K562 (cell line): ENCODE data around the gene ANKMY1. TPM values are rescaled to one million over a fixed set of nuclear protein-coding genes. Genes with fewer than 3 reads are reported as not detected.

Source experiments
- ATAC-seq: fragments of 200-7000 bp; cut with Tn5 transposase; 3 replicates; pipeline ENCODE4 v1.9.1; 2020; ENCODE audit warnings: moderate library complexity
- BruUV-seq: library from RNA; stranded (reverse); fragments of 400-500 nt; replicated peaks from 2 replicates; lab custom pipeline; 2021; lab: Mats Ljungman, UMichigan
- CTCF ChIA-PET: fragments of 300-600 bp; formaldehyde crosslinking; extraction: SDS; loops from one replicate; lab custom pipeline; 2021; ENCODE audit warnings: low intra/inter-chr PET ratio; lab: Yijun Ruan, JAX
- POLR2A ChIA-PET: fragments of 300-600, 350-650 bp; sonication (Branson Sonifier 250); formaldehyde crosslinking; extraction: SDS; loops from one replicate; lab custom pipeline; 2021; ENCODE audit warnings: antibody characterized with exemption, inconsistent platforms; lab: Yijun Ruan, JAX
- DNase-seq, 4 experiments: peaks; one replicate each; pipeline versions ENCODE4 v3.0.0 to v3.0.0-alpha.2; 2011 to 2018; ENCODE audit warnings: low spot score in 3 of 4, mixed read lengths in 3 of 4; ENCODE audit errors: extremely low read depth in 1 of 4
- FAIRE-seq: peaks from 2 replicates; lab custom pipeline; 2011; peaks lifted over from hg19 to GRCh38; lab: Jason Lieb, UNC
- H2AFZ ChIP-seq: 2 replicates; pipeline ENCODE4 v1.6.0; 2011; ENCODE audit warnings: low read depth, low read length, control low read depth, inconsistent platforms
- H3K27ac ChIP-seq: fragments of 200-600 bp; 3 replicates; pipeline ENCODE4 v1.8.0; 2011; ENCODE audit warnings: low read depth, mild to moderate bottlenecking, control low read depth, inconsistent platforms, low read length, moderate library complexity, mixed read lengths; ENCODE audit errors: extremely low read depth
- H3K27me3 ChIP-seq, 2 experiments: fragments of 300-600 bp in 1 of 2; 2 replicates in 1 of 2; 3 replicates in 1 of 2; pipeline versions ENCODE4 v1.6.0 to v1.8.0; 2011; ENCODE audit warnings: inconsistent platforms in 2 of 2, low read length in 2 of 2, mild to moderate bottlenecking in 1 of 2, mixed read lengths in 1 of 2, moderate library complexity in 1 of 2; ENCODE audit not compliant: control insufficient read depth in 2 of 2, insufficient read depth in 2 of 2
- H3K36me3 ChIP-seq: fragments of 300-600 bp; 3 replicates; pipeline ENCODE4 v1.8.0; 2011; ENCODE audit warnings: mild to moderate bottlenecking, low read length, inconsistent platforms; ENCODE audit not compliant: control insufficient read depth, insufficient read depth
- H3K4me1 ChIP-seq, 2 experiments: fragments of 200-600 bp in 1 of 2; replicated peaks in 1 of 2; 2 replicates in 1 of 2; 3 replicates in 1 of 2; pipeline versions ENCODE4 v1.5.1 to v1.8.0; 2011; ENCODE audit warnings: inconsistent platforms in 2 of 2, low read length in 2 of 2, mild to moderate bottlenecking in 1 of 2, mixed read lengths in 1 of 2, moderate library complexity in 1 of 2; ENCODE audit not compliant: control insufficient read depth in 2 of 2, insufficient read depth in 2 of 2
- H3K4me2 ChIP-seq: 2 replicates; pipeline ENCODE4 v1.6.1; 2011; ENCODE audit warnings: low read length, control low read depth, inconsistent platforms, mixed read lengths; ENCODE audit not compliant: insufficient read depth
- H3K4me3 ChIP-seq: fragments of 200-600 bp; sonication (generic), shearing (Covaris generic); 2 replicates; pipeline ENCODE4 v1.5.1; 2016; ENCODE audit warnings: control low read depth, inconsistent platforms
- H3K79me2 ChIP-seq: fragments of 200-600 bp; 3 replicates; pipeline ENCODE4 v1.8.0; 2011; ENCODE audit warnings: low read length, inconsistent platforms; ENCODE audit not compliant: control insufficient read depth, insufficient read depth
- H3K9ac ChIP-seq, 2 experiments: 2 replicates each; pipeline versions ENCODE4 v1.6.0 to v1.6.1; 2011; ENCODE audit warnings: low read depth in 2 of 2, low read length in 2 of 2, control low read depth in 1 of 2, inconsistent platforms in 1 of 2, mild to moderate bottlenecking in 1 of 2, mixed read lengths in 1 of 2; ENCODE audit not compliant: insufficient read depth in 1 of 2
- H3K9me1 ChIP-seq: one replicate; pipeline ENCODE4 v1.6.0; 2011; ENCODE audit warnings: inconsistent platforms, mild to moderate bottlenecking, low read length, moderate library complexity; ENCODE audit not compliant: control insufficient read depth, insufficient read depth
- H3K9me3 ChIP-seq: replicated peaks from 2 replicates; pipeline ENCODE4 v1.5.1; 2011; ENCODE audit warnings: low read depth, low read length, inconsistent platforms; ENCODE audit not compliant: control insufficient read depth, insufficient read depth
- H4K20me1 ChIP-seq: replicated peaks from 2 replicates; pipeline ENCODE4 v1.6.1; 2011; ENCODE audit warnings: low read length, inconsistent platforms, mixed read lengths; ENCODE audit not compliant: control insufficient read depth, insufficient read depth
- CSDE1 ChIP-seq, 2 experiments: fragments of 450-650 bp; IDR thresholded peaks; 2 replicates each; pipeline ENCODE4 v1.6.1; 2016; ENCODE audit warnings: mild to moderate bottlenecking in 1 of 2
- FOXJ2 ChIP-seq: fragments of 200-800 bp; sonication (Bioruptor generic); IDR thresholded peaks from 2 replicates; pipeline ENCODE4 v1.6.1; 2016; ENCODE audit warnings: missing genetic modification characterization, missing compliant biosample characterization
- HLTF ChIP-seq: fragments of 450-650 bp; IDR thresholded peaks from 2 replicates; pipeline ENCODE4 v1.6.1; 2016
- HNRNPUL1 ChIP-seq: fragments of 200-400 bp; formaldehyde crosslinking; IDR thresholded peaks from 2 replicates; pipeline ENCODE4 v1.6.1; 2017; ENCODE audit warnings: low read length
- POLR2B ChIP-seq: fragments of 450-650 bp; IDR thresholded peaks from 2 replicates; pipeline ENCODE4 v1.6.1; 2018; ENCODE audit warnings: low read depth; ENCODE audit not compliant: partially characterized antibody
- RBM17 ChIP-seq: fragments of 200-400 bp; formaldehyde crosslinking; IDR thresholded peaks from 2 replicates; pipeline ENCODE4 v1.6.1; 2017; ENCODE audit warnings: low read depth, mild to moderate bottlenecking, low read length, borderline replicate concordance
- whole genome bisulfite sequencing: fragments of 100-300 bp; shearing (Covaris generic); methylation state at CpG from one replicate; pipeline ENCODE4 v1.1.6; 2016; ENCODE audit warnings: low coverage, mixed read lengths; ENCODE audit not compliant: insufficient coverage; ENCODE audit errors: missing lambda C conversion rate; 5-methylcytosine and 5-hydroxymethylcytosine counted together
- in situ Hi-C: fragments of 300-500 bp; cut with MboI; formaldehyde crosslinking; loops from 4 replicates; pipeline ENCODE4 v1.15.0; 2018; ENCODE audit warnings: inconsistent platforms, mixed read lengths
- intact Hi-C: fragments of 100-400 bp; cut with micrococcal nuclease; formaldehyde crosslinking; loops from 2 replicates; pipeline ENCODE4 v1.14.2; 2022
- polyA plus RNA-seq, 8 experiments: library from polyadenylated mRNA; depleted of rRNA in 4 of 8; stranded (reverse) in 5 of 8; unstranded in 3 of 8; fragments of >200 nt; fragmentation: Nextera tagmentation in 2 of 8; fragmentation: Illumina TruSeq in 1 of 8; extraction: Ambion mirVana in 2 of 8; extraction: Trizol in 1 of 8; gene quantifications; 2 replicates each; pipeline versions ENCODE4 v1.2.1 to v1.2.3, GENCODE V29; 2011 to 2014; ENCODE audit warnings: inconsistent platforms in 1 of 8, missing spikeins in 1 of 8
- total RNA-seq, 7 experiments: library from RNA; depleted of rRNA in 6 of 7; stranded (reverse); fragments of >200 nt in 6 of 7; fragmentation: Illumina TruSeq in 2 of 7; extraction: Trizol in 2 of 7; gene quantifications; 2 replicates each; pipeline versions ENCODE4 v1.2.1 to v1.2.3, GENCODE V29; 2011 to 2021; ENCODE audit warnings: low replicate concordance in 1 of 7
- TF ChIP-seq, protein P1 (sequence below): fragments of 450-650 bp; IDR thresholded peaks from 2 replicates; pipeline ENCODE4 v1.6.1; 2016; ENCODE audit warnings: mild to moderate bottlenecking, moderate library complexity

ANKMY1 gene
- total and polyA plus RNA-seq, 9 of the 15 experiments (the other 6 are each of a cell fraction or from before 2014, with no cell fraction given) = 0.75 to 15.1 (median 11.7) TPM

DNA sequence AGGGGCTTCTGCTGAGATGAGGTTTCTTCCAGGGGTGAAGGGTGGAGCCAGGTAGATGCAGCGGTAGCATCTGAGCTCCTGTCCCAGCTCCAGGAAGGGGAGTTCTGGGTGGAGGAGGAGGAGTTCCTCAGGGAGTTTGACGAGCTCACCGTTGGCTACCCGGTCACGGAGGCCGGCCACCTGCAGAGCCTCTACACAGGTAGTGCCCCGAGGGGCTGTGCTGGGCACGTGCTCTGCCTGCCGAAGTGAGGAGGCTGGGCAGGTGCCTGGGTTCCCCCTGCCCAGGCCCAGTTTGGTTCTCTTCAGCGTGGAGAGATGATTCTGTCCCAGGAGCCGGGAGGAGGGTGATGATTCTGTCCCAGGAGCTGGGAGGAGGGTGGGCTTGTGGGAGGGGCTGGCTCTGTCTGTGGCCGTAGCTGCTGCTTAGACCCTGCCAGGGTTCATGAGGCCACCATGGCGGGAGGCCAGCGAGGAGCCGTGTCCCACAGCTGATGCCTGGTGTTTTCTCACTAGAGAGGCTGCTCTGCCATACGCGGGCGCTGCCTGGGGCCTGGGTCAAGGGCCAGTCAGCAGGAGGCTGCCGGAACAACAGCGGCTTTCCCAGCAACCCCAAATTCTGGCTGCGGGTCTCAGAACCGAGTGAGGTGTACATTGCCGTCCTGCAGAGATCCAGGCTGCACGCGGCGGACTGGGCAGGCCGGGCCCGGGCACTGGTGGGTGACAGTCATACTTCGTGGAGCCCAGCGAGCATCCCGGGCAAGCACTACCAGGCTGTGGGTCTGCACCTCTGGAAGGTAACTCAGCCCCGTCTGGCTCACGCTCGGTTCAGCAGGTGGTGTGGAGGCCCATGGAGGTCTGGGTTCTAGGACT is 37.0 kb upstream of the ANKMY1 start:
- Histone ChIP-seq H3K27ac (no peak overlapping the region), H3K4me3 (no peak overlapping the region), H3K4me2 (no peak overlapping the region), H3K9ac (peak overlapping the region in 1 of 2 experiments; percentile 4; a peak in 1 of 4 replicates), H3K36me3 (peaks cover 28% of the 10 kb centered on the region; the same call in 2 of the 3 replicates), H3K9me1 (no peaks in the 10 kb centered on the region), H4K20me1 (no peaks in the 10 kb centered on the region), H3K4me1 (peaks cover 0 to 32% of the 10 kb centered on the region in 2 experiments; a peak in 2 of 5 replicates), H3K9me3 (no peaks in the 10 kb centered on the region), H3K79me2 (no peaks in the 10 kb centered on the region; the same call in 2 of the 3 replicates), H3K27me3 (no peaks in the 10 kb centered on the region), H2AFZ (no peak overlapping the region)
- FAIRE-seq = no peak
- ChIA-PET CTCF (interaction anchor here (1.0 kb wide), 1 partner anchor 81 kb away, joined by 3 read pairs; no protein-coding TSS in a partner anchor), POLR2A (interaction anchor here (0.6 to 0.7 kb wide), 2 partner anchors 34 to 38 kb away, joined by 3 read pairs; no protein-coding TSS in a partner anchor)
- no peak for DNase-seq
- ATAC-seq = no peak
- in situ Hi-C loops = no loop called here
- intact Hi-C loops = no loop called here
- BruUV-seq = no TSS peak
- 73% methylated on average over 6 of the region's 34 CpGs for WGBS
- TF ChIP-seq, protein P1, sequence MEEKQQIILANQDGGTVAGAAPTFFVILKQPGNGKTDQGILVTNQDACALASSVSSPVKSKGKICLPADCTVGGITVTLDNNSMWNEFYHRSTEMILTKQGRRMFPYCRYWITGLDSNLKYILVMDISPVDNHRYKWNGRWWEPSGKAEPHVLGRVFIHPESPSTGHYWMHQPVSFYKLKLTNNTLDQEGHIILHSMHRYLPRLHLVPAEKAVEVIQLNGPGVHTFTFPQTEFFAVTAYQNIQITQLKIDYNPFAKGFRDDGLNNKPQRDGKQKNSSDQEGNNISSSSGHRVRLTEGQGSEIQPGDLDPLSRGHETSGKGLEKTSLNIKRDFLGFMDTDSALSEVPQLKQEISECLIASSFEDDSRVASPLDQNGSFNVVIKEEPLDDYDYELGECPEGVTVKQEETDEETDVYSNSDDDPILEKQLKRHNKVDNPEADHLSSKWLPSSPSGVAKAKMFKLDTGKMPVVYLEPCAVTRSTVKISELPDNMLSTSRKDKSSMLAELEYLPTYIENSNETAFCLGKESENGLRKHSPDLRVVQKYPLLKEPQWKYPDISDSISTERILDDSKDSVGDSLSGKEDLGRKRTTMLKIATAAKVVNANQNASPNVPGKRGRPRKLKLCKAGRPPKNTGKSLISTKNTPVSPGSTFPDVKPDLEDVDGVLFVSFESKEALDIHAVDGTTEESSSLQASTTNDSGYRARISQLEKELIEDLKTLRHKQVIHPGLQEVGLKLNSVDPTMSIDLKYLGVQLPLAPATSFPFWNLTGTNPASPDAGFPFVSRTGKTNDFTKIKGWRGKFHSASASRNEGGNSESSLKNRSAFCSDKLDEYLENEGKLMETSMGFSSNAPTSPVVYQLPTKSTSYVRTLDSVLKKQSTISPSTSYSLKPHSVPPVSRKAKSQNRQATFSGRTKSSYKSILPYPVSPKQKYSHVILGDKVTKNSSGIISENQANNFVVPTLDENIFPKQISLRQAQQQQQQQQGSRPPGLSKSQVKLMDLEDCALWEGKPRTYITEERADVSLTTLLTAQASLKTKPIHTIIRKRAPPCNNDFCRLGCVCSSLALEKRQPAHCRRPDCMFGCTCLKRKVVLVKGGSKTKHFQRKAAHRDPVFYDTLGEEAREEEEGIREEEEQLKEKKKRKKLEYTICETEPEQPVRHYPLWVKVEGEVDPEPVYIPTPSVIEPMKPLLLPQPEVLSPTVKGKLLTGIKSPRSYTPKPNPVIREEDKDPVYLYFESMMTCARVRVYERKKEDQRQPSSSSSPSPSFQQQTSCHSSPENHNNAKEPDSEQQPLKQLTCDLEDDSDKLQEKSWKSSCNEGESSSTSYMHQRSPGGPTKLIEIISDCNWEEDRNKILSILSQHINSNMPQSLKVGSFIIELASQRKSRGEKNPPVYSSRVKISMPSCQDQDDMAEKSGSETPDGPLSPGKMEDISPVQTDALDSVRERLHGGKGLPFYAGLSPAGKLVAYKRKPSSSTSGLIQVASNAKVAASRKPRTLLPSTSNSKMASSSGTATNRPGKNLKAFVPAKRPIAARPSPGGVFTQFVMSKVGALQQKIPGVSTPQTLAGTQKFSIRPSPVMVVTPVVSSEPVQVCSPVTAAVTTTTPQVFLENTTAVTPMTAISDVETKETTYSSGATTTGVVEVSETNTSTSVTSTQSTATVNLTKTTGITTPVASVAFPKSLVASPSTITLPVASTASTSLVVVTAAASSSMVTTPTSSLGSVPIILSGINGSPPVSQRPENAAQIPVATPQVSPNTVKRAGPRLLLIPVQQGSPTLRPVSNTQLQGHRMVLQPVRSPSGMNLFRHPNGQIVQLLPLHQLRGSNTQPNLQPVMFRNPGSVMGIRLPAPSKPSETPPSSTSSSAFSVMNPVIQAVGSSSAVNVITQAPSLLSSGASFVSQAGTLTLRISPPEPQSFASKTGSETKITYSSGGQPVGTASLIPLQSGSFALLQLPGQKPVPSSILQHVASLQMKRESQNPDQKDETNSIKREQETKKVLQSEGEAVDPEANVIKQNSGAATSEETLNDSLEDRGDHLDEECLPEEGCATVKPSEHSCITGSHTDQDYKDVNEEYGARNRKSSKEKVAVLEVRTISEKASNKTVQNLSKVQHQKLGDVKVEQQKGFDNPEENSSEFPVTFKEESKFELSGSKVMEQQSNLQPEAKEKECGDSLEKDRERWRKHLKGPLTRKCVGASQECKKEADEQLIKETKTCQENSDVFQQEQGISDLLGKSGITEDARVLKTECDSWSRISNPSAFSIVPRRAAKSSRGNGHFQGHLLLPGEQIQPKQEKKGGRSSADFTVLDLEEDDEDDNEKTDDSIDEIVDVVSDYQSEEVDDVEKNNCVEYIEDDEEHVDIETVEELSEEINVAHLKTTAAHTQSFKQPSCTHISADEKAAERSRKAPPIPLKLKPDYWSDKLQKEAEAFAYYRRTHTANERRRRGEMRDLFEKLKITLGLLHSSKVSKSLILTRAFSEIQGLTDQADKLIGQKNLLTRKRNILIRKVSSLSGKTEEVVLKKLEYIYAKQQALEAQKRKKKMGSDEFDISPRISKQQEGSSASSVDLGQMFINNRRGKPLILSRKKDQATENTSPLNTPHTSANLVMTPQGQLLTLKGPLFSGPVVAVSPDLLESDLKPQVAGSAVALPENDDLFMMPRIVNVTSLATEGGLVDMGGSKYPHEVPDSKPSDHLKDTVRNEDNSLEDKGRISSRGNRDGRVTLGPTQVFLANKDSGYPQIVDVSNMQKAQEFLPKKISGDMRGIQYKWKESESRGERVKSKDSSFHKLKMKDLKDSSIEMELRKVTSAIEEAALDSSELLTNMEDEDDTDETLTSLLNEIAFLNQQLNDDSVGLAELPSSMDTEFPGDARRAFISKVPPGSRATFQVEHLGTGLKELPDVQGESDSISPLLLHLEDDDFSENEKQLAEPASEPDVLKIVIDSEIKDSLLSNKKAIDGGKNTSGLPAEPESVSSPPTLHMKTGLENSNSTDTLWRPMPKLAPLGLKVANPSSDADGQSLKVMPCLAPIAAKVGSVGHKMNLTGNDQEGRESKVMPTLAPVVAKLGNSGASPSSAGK = no peak
- TF ChIP-seq HNRNPUL1 (no peak), POLR2B (no peak), CSDE1 (IDR thresholded peaks at IDR 0.05) (no peak), HLTF (no peak), FOXJ2 (tag) (no peak), RBM17 (no peak)
